ENCODE data around the gene TBC1D3D. TPM values are rescaled to one million over a fixed set of nuclear protein-coding genes. Genes with fewer than 3 reads are reported as not detected.
"Not testable (repeated sequence)": the region's sequence is repeated elsewhere in the genome, so short reads cannot be mapped to it uniquely, and the experiment has no call there.

The TBC1D3D gene
- not detected for polyA plus RNA-seq (2012; ENCODE audit: insufficient read depth, insufficient read length, low read depth)

GRCh38 chr17:38003676-38004075 lies at the start of gene TBC1D3D:
TBC1D3D (plus strand) TSS chr17:38003976; CDS start chr17:38005561, 1,585 bp downstream.
- DNase-seq; H3K27me3 ChIP-seq; H3K36me3 ChIP-seq; H3K4me1 ChIP-seq; H3K9me3 ChIP-seq; H3K4me3 ChIP-seq (ENCODE audit: low read depth, low read length): not testable (repeated sequence)

- H3K27me3 ChIP-seq, H3K4me1 ChIP-seq, H3K36me3 ChIP-seq: not testable (repeated sequence)
Measured at GRCh38 chr17:37988960-37989359, 14.8 kb upstream of the TBC1D3D start, which contains the start of gene TBC1D3L. TBC1D3L (minus strand) TSS chr17:37989060; CDS start chr17:37987520, 1,540 bp downstream.

More at GRCh38 chr17:37988960-37989359, 14.8 kb upstream of the TBC1D3D start, which contains the start of gene TBC1D3L:
- DNase-seq; H3K4me3 ChIP-seq (ENCODE audit: low read depth, low read length); H3K9me3 ChIP-seq: not testable (repeated sequence)

Data from BE2C (cell line).